K562 (cell line): ENCODE results near the gene VEGFA. TPM values are rescaled to one million over a fixed set of nuclear protein-coding genes. Genes with fewer than 3 reads are reported as not detected.

ENCODE experiments used
- ARID3A ChIP-seq: IDR thresholded peaks from 2 replicates; pipeline ENCODE4 v1.6.1; 2012; ENCODE audit warnings: low read depth, low read length, improper control_type of control experiment, borderline replicate concordance
- ATF3 ChIP-seq, 2 experiments: fragments of 450-650 bp in 1 of 2; sonication (generic) in 1 of 2; formaldehyde crosslinking in 1 of 2; IDR thresholded peaks in 1 of 2; conservative IDR thresholded peaks in 1 of 2; 2 replicates each; pipeline versions ENCODE4 v1.6.1 to v1.8.1; 2016 to 2023; ENCODE audit warnings: mild to moderate bottlenecking in 2 of 2, moderate library complexity in 2 of 2, inconsistent platforms in 1 of 2, missing genetic modification reagents in 1 of 2
- GATA2 ChIP-seq: sonication (generic); formaldehyde crosslinking; IDR thresholded peaks from 2 replicates; pipeline ENCODE4 v1.4.0; 2020; ENCODE audit warnings: mild to moderate bottlenecking, missing genetic modification reagents
- GTF2E2 ChIP-seq: fragments of 200-800 bp; sonication (Bioruptor generic); IDR thresholded peaks from 2 replicates; pipeline ENCODE4 v1.6.1; 2016; ENCODE audit warnings: missing genetic modification characterization, missing compliant biosample characterization
- HMBOX1 ChIP-seq: sonication (generic); IDR thresholded peaks from 2 replicates; pipeline ENCODE4 v1.6.1; 2016
- MLLT1 ChIP-seq, 2 experiments: fragments of 450-650 bp; IDR thresholded peaks; 2 replicates each; pipeline ENCODE4 v1.6.1; 2016
- MYBL2 ChIP-seq, 2 experiments: fragments of 450-650 bp in 1 of 2; sonication (generic) in 1 of 2; formaldehyde crosslinking in 1 of 2; IDR thresholded peaks; 2 replicates each; pipeline versions ENCODE4 v1.6.1 to v1.8.1; 2017 to 2022; ENCODE audit warnings: borderline replicate concordance in 1 of 2, inconsistent platforms in 1 of 2, low read depth in 1 of 2, mild to moderate bottlenecking in 1 of 2, missing genetic modification reagents in 1 of 2, moderate library complexity in 1 of 2
- SIN3A ChIP-seq, 2 experiments: fragments of 150-350 bp in 1 of 2; IDR thresholded peaks; 2 replicates each; pipeline ENCODE4 v1.6.1; 2011 to 2016; ENCODE audit warnings: borderline replicate concordance in 2 of 2, low read depth in 2 of 2, low read length in 2 of 2, mild to moderate bottlenecking in 2 of 2, moderate library complexity in 2 of 2; ENCODE audit not compliant: control insufficient read depth in 1 of 2
- WHSC1 ChIP-seq: IDR thresholded peaks from one replicate; pipeline ENCODE4 v1.6.1; 2012; ENCODE audit warnings: low read length, control low read depth, inconsistent platforms
- ZNF318 ChIP-seq, 2 experiments: fragments of 450-650 bp; IDR thresholded peaks; 2 replicates each; pipeline ENCODE4 v1.6.1; 2016; ENCODE audit warnings: mild to moderate bottlenecking in 2 of 2, borderline replicate concordance in 1 of 2, low read depth in 1 of 2, moderate library complexity in 1 of 2
- polyA plus RNA-seq, 8 experiments: library from polyadenylated mRNA; depleted of rRNA in 4 of 8; stranded (reverse) in 5 of 8; unstranded in 3 of 8; fragments of >200 nt; fragmentation: Nextera tagmentation in 2 of 8; fragmentation: Illumina TruSeq in 1 of 8; extraction: Ambion mirVana in 2 of 8; extraction: Trizol in 1 of 8; gene quantifications; 2 replicates each; pipeline versions ENCODE4 v1.2.1 to v1.2.3, GENCODE V29; 2011 to 2014; ENCODE audit warnings: inconsistent platforms in 1 of 8, missing spikeins in 1 of 8
- total RNA-seq, 7 experiments: library from RNA; depleted of rRNA in 6 of 7; stranded (reverse); fragments of >200 nt in 6 of 7; fragmentation: Illumina TruSeq in 2 of 7; extraction: Trizol in 2 of 7; gene quantifications; 2 replicates each; pipeline versions ENCODE4 v1.2.1 to v1.2.3, GENCODE V29; 2011 to 2021; ENCODE audit warnings: low replicate concordance in 1 of 7

The VEGFA gene
- total and polyA plus RNA-seq, 9 of the 15 experiments (the other 6 are each of a cell fraction or from before 2014, with no cell fraction given): 14.0 to 271 (median 124) TPM

- TF ChIP-seq GATA2 (CRISPR knock-in tag) (peak; percentile 50; the same call in 1 of the 2 replicates), MYBL2 (IDR thresholded peaks at IDR 0.05; ENCODE audit: low read depth) (no peak), MYBL2 (CRISPR knock-in tag; IDR thresholded peaks at IDR 0.05; ENCODE audit: borderline replicate concordance) (no peak), MLLT1 (IDR thresholded peaks at IDR 0.05) (peak in 1 of 2 experiments; percentile 67; a peak in 1 of 4 replicates), HMBOX1 (no peak), SIN3A (IDR thresholded peaks at IDR 0.05; ENCODE audit: borderline replicate concordance in 2 of 2, control insufficient read depth in 1 of 2, low read depth in 2 of 2, low read length in 2 of 2) (no peak), WHSC1 (no peak), ATF3 (IDR thresholded peaks at IDR 0.05) (peak; percentile 38; the same call in 1 of the 2 replicates), ATF3 (CRISPR knock-in tag; conservative IDR thresholded peaks at IDR 0.05) (peak; percentile 74; the same call in 1 of the 2 replicates), ARID3A (no peak), ZNF318 (IDR thresholded peaks at IDR 0.05; ENCODE audit: borderline replicate concordance in 1 of 2, low read depth in 1 of 2) (no peak), GTF2E2 (tag) (no peak)
Observed at GRCh38 chr6:43807228-43808061, 37.4 kb downstream of the VEGFA start (continued).
